HG03342 (cell line): ENCODE results near the gene CRTC1.

Experiments
- ATAC-seq: cut with Tn5 transposase; IDR thresholded peaks from one replicate; pipeline ENCODE4 v1.9.1; 2021; ENCODE audit warnings: mild to moderate bottlenecking, moderate library complexity; ENCODE audit not compliant: unreplicated experiment

Gene CRTC1

GRCh38 chr19:18765224-18765623, 81.7 kb downstream of the CRTC1 start:
- ATAC-seq = no peak

- ATAC-seq = no peak
These were observed 84.7 kb downstream of the CRTC1 start for GRCh38 chr19:18768046-18768771.

GRCh38 chr19:18768997-18769891, 85.8 kb downstream of the CRTC1 start:
- ATAC-seq = no peak

GRCh38 chr19:18769989-18770528, 86.6 kb downstream of the CRTC1 start:
- no peak for ATAC-seq

GRCh38 chr19:18770663-18771327, 87.3 kb downstream of the CRTC1 start:
- ATAC-seq = no peak

- no peak for ATAC-seq
These were observed 88.1 kb downstream of the CRTC1 start for GRCh38 chr19:18771328-18772242.

- ATAC-seq = no peak
These were observed 89.4 kb downstream of the CRTC1 start for GRCh38 chr19:18772620-18773587.

GRCh38 chr19:18773682-18774081, 90.2 kb downstream of the CRTC1 start:
- ATAC-seq = no peak

- ATAC-seq = no peak
These were observed 90.6 kb downstream of the CRTC1 start for GRCh38 chr19:18774107-18774506.

- ATAC-seq = no peak
These were observed 91.4 kb downstream of the CRTC1 start for GRCh38 chr19:18774782-18775444.

- ATAC-seq = no peak
These were observed 92.3 kb downstream of the CRTC1 start for GRCh38 chr19:18775586-18776287.

- no peak for ATAC-seq
These were observed 92.8 kb downstream of the CRTC1 start for GRCh38 chr19:18776288-18776594.

GRCh38 chr19:18776736-18777135, 93.3 kb downstream of the CRTC1 start:
- no peak for ATAC-seq

GRCh38 chr19:18777301-18778075, 94.0 kb downstream of the CRTC1 start:
- ATAC-seq = no peak

- ATAC-seq = no peak
These were observed 94.6 kb downstream of the CRTC1 start for GRCh38 chr19:18778076-18778389.

GRCh38 chr19:18778826-18779495, 95.5 kb downstream of the CRTC1 start:
- ATAC-seq = no peak

- no peak for ATAC-seq
These were observed 96.6 kb downstream of the CRTC1 start for GRCh38 chr19:18780081-18780480.
